Activated naive CD4-positive, alpha-beta T cell treated with anti-CD3 and anti-CD28 coated beads, Interleukin-2, amount 10 ng/mL, durations not matched to agents 7 days and 5 days (primary cell): ENCODE results near the gene INKA2.

ENCODE experiments used
- CTCF ChIA-PET: fragments of 350-600 bp; sonication (Branson Sonifier 250); formaldehyde crosslinking; loops from one replicate; lab custom pipeline; 2021; ENCODE audit warnings: antibody characterized with exemption; lab: Charles Lee
- DNase-seq: peaks from one replicate; pipeline ENCODE4 v3.0.0-alpha.2; 2020
- H3K27ac Mint-ChIP-seq: one replicate; pipeline ENCODE4 v1.8.0; 2021; ENCODE audit warnings: mild to moderate bottlenecking, moderate library complexity, mixed read lengths
- H3K27me3 Mint-ChIP-seq: one replicate; pipeline ENCODE4 v1.8.0; 2021; ENCODE audit warnings: mild to moderate bottlenecking, mixed read lengths
- H3K36me3 Mint-ChIP-seq: one replicate; pipeline ENCODE4 v1.8.0; 2021; ENCODE audit warnings: mixed read lengths
- H3K4me1 Mint-ChIP-seq: one replicate; pipeline ENCODE4 v1.8.0; 2021; ENCODE audit warnings: mixed read lengths
- H3K4me3 Mint-ChIP-seq: one replicate; pipeline ENCODE4 v1.8.0; 2021; ENCODE audit warnings: mild to moderate bottlenecking, moderate library complexity, mixed read lengths
- H3K9me3 Mint-ChIP-seq: one replicate; pipeline ENCODE4 v1.8.0; 2021; ENCODE audit warnings: mixed read lengths

INKA2 gene

DNA sequence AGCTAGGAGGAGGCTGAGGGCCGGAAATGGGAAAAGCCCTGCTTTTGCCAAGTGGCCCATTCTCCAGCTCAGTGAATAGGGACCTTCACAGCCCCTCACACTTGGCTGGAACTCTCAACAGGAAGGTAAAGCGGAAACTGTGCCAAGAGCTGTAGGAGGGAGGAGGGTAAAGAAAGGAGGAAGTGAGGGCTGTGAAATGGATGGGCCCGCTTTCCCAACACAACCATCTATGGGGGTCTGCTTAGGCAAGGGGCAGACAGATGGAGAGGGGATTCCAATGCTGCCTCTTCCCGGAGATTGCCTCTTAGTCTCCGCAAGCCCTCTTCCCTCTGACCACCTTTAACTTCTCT, 5.2 kb downstream of the INKA2 start:
- Mint-ChIP-seq H3K36me3 (no peaks in the 10 kb centered on the region), H3K9me3 (no peaks in the 10 kb centered on the region), H3K27ac (no peak overlapping the region), H3K4me3 (no peak overlapping the region), H3K27me3 (peaks cover 8% of the 10 kb centered on the region), H3K4me1 (peaks cover 14% of the 10 kb centered on the region)
- CTCF ChIA-PET: interaction anchor here (1.2 to 2.2 kb wide), 3 partner anchors 13 to 21 kb away, joined by 3 to 6 read pairs (median 6); no protein-coding TSS in a partner anchor
- DNase-seq: no peak

DNA sequence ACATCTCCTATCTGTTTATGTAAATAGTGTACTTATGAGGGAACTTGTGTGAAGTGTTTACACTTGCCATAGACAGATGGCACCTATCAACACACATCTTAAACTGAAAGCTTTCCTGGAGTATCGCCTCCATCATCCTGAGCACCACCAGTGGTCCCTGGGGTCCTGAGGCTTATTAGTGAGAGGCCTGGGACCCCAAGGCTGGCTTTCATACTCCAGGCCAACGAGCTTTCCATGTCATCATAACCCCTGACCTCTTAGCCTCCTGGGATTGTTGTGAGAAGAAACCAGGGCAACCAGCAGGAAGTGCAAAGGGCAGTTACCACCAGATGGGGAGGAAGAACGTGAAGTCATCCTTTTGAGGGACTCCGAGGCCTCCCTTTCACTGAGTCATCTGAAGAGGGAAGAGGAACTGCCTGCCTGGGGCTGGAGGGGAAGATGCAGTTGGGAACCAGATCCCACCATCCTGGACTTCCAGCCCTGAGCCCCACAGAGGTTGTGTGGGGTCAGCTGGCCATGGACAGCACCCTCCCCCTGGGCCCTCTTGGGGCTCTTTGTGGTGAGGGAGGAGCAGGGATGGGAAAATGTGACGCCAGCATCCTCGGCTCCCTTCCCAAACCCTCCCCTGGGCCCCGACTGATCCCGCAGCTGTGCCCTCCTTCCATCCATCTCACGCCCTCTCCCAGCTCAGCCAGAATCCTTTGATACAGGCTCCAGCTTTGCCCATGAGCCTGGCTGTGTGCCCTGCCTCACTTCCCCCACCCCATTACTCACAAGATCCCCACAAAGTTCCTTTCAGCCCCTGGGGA, 5.8 kb downstream of the INKA2 start:
- H3K9me3 Mint-ChIP-seq: no peaks in the 10 kb centered on the region
- H3K27ac Mint-ChIP-seq: peak overlapping the region; percentile 19
- no peaks in the 10 kb centered on the region for H3K36me3 Mint-ChIP-seq
- DNase-seq: no peak
- CTCF ChIA-PET: interaction anchor here (1.1 to 2.2 kb wide), 4 partner anchors 13 to 22 kb away, joined by 4 to 6 read pairs (median 6); no protein-coding TSS in a partner anchor
- H3K27me3 Mint-ChIP-seq: peaks cover 8% of the 10 kb centered on the region
- no peak overlapping the region for H3K4me3 Mint-ChIP-seq
- peaks cover 11% of the 10 kb centered on the region for H3K4me1 Mint-ChIP-seq

DNA sequence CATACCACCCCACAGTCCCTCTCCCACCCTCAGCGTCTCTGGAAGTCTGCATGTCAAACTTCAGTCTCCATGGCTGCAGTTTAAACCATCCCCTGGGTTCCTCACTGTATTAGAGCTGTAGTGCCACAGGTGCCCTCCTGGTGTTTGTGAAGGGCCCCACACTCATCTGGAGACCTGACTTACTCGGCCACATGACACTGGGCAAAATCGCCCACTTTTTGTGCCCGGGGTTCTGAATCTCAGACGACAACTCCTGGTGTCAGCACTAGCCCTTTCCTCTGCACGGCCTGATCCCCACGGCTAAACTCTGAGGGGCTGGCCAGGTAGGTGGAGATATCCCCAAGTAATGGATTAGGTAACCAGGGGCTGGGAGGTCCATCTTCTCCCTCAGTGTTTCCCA, 6.5 kb downstream of the INKA2 start:
- H3K4me3 Mint-ChIP-seq: no peak overlapping the region
- H3K4me1 Mint-ChIP-seq: peaks cover 6% of the 10 kb centered on the region
- DNase-seq: no peak
- CTCF ChIA-PET: interaction anchor here (1.1 to 2.2 kb wide), 3 partner anchors 15 to 22 kb away, joined by 4 to 6 read pairs (median 6); no protein-coding TSS in a partner anchor
- no peaks in the 10 kb centered on the region for H3K36me3 Mint-ChIP-seq
- H3K9me3 Mint-ChIP-seq: no peaks in the 10 kb centered on the region
- no peak overlapping the region for H3K27ac Mint-ChIP-seq
- H3K27me3 Mint-ChIP-seq: peaks cover 8% of the 10 kb centered on the region

DNA sequence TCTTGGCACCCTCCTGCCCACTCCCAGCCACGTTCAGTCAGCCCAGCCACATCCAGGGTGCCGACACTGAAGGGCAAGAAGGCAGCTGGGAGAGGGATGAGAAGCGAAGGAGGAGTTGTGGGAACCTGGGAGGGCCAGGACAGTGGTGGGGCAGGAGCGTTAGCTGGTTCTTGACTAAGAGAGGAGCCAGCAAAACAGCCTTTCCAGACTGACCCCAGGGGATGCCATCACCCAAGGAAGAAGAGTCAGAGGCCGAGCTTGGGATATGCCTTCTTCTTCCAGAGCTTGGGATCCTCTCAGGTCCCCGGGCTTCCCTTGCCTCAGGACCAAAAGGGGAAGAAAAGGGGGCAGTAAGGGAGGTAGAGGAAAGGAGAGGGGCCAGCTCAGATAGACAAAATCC, 7.2 kb downstream of the INKA2 start:
- Mint-ChIP-seq H3K36me3 (no peaks in the 10 kb centered on the region), H3K4me1 (no peaks in the 10 kb centered on the region), H3K4me3 (no peak overlapping the region), H3K9me3 (no peaks in the 10 kb centered on the region), H3K27ac (no peak overlapping the region), H3K27me3 (peaks cover 8% of the 10 kb centered on the region)
- no peak for DNase-seq
- CTCF ChIA-PET: interaction anchor here (1.1 to 1.8 kb wide), 2 partner anchors 15 to 17 kb away, joined by 6 read pairs; no protein-coding TSS in a partner anchor

DNA sequence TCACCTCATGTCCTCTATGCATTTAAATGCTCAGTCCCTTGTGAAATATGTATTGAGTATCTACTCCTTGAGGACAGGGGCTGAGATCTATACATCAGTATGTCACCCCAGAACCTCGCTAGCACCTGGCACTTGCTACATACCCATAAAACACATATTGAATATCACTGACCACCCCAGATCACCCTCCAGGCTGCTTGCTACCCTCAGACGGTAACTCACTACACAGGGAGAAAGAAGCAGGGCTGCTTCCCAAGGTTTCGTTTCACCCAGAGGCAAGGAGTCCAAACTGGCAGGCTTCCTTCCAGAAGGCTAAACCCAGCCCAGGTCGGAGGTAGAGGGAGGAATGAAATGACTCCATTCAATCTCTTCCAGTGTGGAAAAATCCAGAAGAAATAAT, 8.5 kb downstream of the INKA2 start:
- Mint-ChIP-seq H3K36me3 (no peaks in the 10 kb centered on the region), H3K27ac (no peak overlapping the region), H3K9me3 (no peaks in the 10 kb centered on the region), H3K4me3 (no peak overlapping the region), H3K27me3 (peaks cover 8% of the 10 kb centered on the region), H3K4me1 (no peaks in the 10 kb centered on the region)
- DNase-seq: no peak
- CTCF ChIA-PET: interaction anchor here (1.1 kb wide), 1 partner anchor 16 kb away, joined by 6 read pairs; no protein-coding TSS in a partner anchor

DNA sequence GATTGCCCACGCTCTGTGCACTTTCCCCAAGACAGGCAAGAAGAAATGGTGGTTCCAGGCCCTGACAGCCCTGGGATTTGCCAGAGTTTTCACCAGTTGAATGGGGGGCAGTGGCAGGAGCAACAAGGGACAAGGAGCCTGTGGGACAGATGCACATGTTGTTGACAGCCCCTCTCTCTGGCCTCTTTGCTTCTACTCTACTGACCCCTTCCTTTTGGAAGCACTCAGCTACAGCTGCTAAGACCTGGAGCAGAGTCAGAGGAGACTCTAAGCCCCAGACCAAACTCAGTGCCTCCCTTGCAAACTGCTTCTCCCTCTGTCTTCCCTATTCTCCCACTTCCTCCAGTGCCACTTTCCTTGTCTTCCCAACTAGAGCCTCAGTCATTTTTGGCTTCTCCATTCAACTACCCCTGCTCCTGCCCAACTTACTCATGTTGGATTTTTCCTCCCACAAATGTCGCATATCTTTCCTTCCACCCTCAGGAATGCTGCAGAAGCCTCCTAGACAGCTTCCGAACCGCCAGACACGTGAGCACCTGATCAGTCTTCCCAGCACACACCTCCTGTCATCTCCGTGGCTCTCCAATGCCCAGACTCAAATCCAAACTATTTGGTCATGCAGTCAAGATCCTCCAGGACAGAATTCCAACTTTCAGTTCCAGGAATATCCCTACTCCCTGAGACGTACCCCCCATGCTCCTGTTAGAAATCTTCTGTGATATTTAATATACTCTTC, 9.1 kb downstream of the INKA2 start:
- Mint-ChIP-seq H3K27ac (no peak overlapping the region), H3K36me3 (no peaks in the 10 kb centered on the region), H3K4me1 (no peaks in the 10 kb centered on the region), H3K4me3 (no peak overlapping the region), H3K27me3 (peaks cover 8% of the 10 kb centered on the region), H3K9me3 (no peaks in the 10 kb centered on the region)
- DNase-seq: no peak
- CTCF ChIA-PET: no interaction called here

DNA sequence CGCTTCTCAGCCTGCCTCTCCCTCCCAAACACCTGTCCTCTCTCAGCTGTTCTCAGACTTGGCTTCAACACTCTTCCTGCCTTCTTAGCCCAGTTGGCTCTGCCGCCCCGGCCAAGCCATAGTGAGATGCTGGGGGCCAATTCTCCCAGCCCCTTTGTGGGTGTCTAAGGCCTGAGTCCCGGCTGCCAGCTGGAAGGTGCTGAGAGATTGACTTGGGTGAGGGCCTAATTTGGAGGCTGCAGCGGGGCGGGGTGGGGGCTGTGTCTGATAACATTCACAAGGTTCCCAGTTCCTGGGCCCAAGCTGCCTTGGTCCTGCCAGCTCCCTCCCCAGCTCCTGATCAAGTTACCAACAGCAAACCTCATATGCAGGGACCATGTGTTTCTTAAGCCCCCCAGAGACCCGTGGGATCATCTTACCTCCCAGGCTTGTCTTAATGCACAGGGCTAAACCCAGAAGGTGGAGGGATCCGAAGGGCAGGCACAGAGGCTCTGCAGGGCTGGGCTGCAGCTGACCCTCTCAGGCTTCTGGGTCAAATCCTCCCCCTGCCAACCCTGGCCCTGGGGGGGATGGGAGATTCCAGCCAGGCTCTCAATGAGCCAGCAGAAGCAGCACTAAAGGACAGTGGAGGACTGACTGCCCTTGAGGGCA, 9.8 kb downstream of the INKA2 start:
- Mint-ChIP-seq H3K4me3 (no peak overlapping the region), H3K4me1 (no peaks in the 10 kb centered on the region), H3K36me3 (no peaks in the 10 kb centered on the region), H3K9me3 (no peaks in the 10 kb centered on the region), H3K27me3 (peaks cover 8% of the 10 kb centered on the region), H3K27ac (peak overlapping the region; percentile 38)
- no peak for DNase-seq
- CTCF ChIA-PET: interaction anchor here (0.8 to 1.1 kb wide), 2 partner anchors 18 to 221 kb away, joined by 3 read pairs; no protein-coding TSS in a partner anchor

DNA sequence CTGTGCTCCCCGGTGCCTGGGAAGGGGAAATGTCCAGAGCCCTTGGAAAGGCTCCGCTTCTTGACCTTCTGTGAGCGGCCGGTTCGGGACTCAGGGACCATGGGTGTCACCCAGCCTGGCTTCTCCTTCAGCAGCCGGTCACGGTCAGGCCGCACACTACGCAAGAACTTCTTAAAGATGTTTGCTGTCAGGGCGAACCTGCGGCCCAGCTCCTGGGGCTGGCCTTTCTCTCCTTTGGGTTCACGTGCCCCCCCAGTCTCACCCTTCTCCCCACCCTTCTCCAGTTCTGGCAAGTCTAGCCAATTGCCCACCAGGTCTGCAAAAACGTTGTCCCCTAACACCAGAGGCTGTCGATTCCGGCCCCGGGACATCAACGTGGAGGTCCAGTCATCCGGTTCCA, 12.1 kb downstream of the INKA2 start:
- no peak overlapping the region for H3K27ac Mint-ChIP-seq
- no peak for DNase-seq
- no peaks in the 10 kb centered on the region for H3K36me3 Mint-ChIP-seq
- peaks cover 8% of the 10 kb centered on the region for H3K4me1 Mint-ChIP-seq
- H3K27me3 Mint-ChIP-seq: peaks cover 4% of the 10 kb centered on the region
- CTCF ChIA-PET: interaction anchor here (1.6 kb wide), 1 partner anchor 41 kb away, joined by 3 read pairs; no protein-coding TSS in a partner anchor
- H3K9me3 Mint-ChIP-seq: no peaks in the 10 kb centered on the region
- no peak overlapping the region for H3K4me3 Mint-ChIP-seq

DNA sequence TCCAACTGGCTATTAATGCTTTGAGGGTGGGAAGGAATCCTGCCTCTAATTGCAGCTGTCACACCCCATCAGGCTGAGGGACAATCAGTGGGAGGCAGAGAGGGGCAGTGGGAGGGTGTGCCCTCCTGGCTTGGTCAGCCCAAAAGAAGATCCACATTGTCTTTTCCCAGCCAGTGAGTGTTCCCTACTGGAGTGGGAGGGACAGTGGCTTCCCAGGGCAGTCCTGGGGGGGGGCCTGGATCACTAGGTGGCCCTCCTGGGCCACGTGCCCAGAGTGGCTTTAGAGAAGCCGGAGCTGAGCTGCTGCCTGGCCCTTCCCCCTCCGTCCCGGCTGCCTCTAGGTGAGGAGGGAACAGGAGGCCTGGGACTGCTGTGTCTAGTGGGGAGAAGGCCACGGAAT, 14.0 kb downstream of the INKA2 start:
- Mint-ChIP-seq H3K27ac (no peak overlapping the region), H3K9me3 (no peaks in the 10 kb centered on the region), H3K4me3 (no peak overlapping the region), H3K4me1 (peaks cover 8% of the 10 kb centered on the region), H3K36me3 (no peaks in the 10 kb centered on the region), H3K27me3 (no peaks in the 10 kb centered on the region)
- CTCF ChIA-PET: interaction anchor here (1.1 kb wide), 1 partner anchor 9 kb away, joined by 4 read pairs; no protein-coding TSS in a partner anchor
- no peak for DNase-seq

DNA sequence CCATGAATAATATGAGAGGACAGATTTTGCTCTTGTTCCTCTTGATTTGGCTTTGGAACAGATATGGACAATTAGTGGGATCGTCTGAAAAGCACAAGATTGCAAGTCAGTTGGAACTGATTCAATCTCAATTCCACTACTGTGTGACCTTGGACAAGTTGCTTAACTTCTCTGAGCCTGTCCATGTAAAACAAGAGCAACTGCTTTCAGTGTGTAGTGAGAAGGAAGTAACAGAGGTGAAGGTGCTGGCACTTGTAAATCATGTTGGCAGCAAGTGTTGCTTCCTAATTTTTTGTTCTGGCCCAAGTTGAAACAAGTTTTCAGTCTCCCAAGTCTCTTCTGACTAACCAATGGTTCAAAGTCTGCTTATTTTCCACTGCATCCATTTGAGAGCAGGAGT, 15.3 kb downstream of the INKA2 start:
- H3K4me3 Mint-ChIP-seq: no peak overlapping the region
- no peak overlapping the region for H3K27ac Mint-ChIP-seq
- H3K27me3 Mint-ChIP-seq: no peaks in the 10 kb centered on the region
- CTCF ChIA-PET: no interaction called here
- no peak for DNase-seq
- H3K36me3 Mint-ChIP-seq: no peaks in the 10 kb centered on the region
- peaks cover 8% of the 10 kb centered on the region for H3K4me1 Mint-ChIP-seq
- no peaks in the 10 kb centered on the region for H3K9me3 Mint-ChIP-seq

DNA sequence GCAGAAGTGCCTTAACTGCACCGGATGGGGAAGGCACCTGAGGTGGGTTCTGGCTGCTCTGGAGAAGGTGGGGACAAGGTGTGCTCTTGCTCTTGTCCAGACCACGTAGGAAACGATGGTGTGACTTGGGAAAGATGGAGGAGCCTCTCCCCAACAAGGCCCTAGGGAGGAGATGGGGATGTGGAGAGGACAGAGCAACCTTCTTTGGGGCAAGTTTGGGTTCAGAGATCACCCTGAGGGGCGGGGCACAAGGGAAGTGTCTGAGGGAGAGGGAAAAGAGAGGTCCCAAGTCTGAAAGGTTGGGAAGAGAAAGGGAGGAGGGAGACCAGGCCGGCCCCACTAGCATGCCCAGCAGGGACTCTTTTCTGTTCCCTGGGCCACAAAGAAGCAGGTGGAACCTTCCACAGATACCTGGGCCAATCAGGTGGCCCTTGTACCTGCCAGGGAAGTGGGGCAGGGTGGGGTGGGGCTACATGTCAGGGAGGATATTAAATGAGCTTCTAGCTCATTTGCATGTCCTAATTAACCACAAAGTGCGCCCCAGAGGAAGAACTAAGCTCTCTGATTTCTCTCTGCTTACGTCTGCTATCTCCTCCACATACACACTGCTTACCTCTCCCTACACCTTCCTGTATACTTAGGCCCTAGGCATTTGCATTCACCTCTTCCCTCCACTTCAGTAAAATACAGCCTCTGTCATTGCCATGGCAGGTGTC, 15.9 kb downstream of the INKA2 start:
- H3K4me1 Mint-ChIP-seq: peaks cover 8% of the 10 kb centered on the region
- no peaks in the 10 kb centered on the region for H3K27me3 Mint-ChIP-seq
- no peak for DNase-seq
- no peaks in the 10 kb centered on the region for H3K9me3 Mint-ChIP-seq
- no peaks in the 10 kb centered on the region for H3K36me3 Mint-ChIP-seq
- CTCF ChIA-PET: no interaction called here
- no peak overlapping the region for H3K4me3 Mint-ChIP-seq
- H3K27ac Mint-ChIP-seq: peak overlapping the region; percentile 20

DNA sequence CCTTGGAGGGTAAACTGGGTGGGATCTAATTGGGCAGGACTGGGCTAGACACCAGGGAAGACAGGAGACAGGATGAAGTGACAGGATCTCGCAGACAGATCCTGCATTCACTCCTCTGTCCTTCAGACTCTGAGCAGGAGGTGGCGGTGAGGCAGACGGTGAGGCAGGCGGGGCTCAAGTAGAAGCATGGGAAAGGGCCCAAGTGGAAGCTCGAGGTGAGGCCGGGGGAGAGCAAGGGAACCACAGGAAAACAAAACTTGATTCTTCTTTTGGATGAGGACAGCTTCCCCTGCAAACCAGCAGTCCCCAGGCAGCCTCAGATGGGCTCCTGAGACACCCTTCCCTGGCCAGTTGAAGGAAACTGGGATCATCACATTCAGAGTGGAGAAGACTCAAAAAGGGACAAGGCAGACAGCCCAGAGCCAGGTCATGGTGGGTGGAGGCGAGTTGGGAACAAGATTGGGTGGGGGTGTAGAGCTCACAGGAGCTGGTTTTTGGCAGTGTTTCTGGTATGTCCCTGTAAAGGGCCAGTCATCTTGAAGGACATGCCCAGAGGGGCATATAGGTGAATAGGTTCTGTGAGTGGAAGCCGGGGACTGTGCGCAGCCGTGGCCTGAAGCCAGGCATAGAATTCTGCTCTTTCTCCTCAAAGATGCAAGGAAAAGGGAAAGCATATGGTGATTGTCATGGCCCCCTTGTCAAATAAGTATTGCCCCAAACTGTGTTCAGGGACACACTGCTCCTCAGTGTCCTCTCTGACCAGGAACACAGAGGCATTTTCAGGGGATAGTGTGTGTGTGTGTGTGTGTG, 18.0 kb downstream of the INKA2 start:
- no peaks in the 10 kb centered on the region for H3K27me3 Mint-ChIP-seq
- no peak for DNase-seq
- peaks cover 9% of the 10 kb centered on the region for H3K36me3 Mint-ChIP-seq
- H3K4me3 Mint-ChIP-seq: no peak overlapping the region
- no peaks in the 10 kb centered on the region for H3K9me3 Mint-ChIP-seq
- peaks cover 8% of the 10 kb centered on the region for H3K4me1 Mint-ChIP-seq
- CTCF ChIA-PET: no interaction called here
- peak overlapping the region; percentile 50 for H3K27ac Mint-ChIP-seq
